ENCODE data around the gene ARHGEF10L.
A peak's percentile ranks its signal among the peaks of the same experiment; 100 is the strongest.

Gene ARHGEF10L

GRCh38 chr1:17679856-17680255 lies 140.4 kb downstream of the ARHGEF10L start:
- DNase-seq: no peak
- no peak for ATAC-seq
- peaks cover 4% of the 10 kb centered on the region for H3K4me1 Mint-ChIP-seq
- H3K27me3 Mint-ChIP-seq: peaks cover 9% of the 10 kb centered on the region
- no peak overlapping the region for H3K4me3 Mint-ChIP-seq
- peaks cover 0 to 11% of the 10 kb centered on the region in 2 donors for H3K9me3 Mint-ChIP-seq
- H3K27ac Mint-ChIP-seq: no peak overlapping the region

- H3K9me3 Mint-ChIP-seq: peaks cover 0 to 8% of the 10 kb centered on the region in 2 donors
- peaks cover 14% of the 10 kb centered on the region for H3K27me3 Mint-ChIP-seq
- ATAC-seq (no peak), DNase-seq (no peak)
- no peak overlapping the region for H3K4me3 Mint-ChIP-seq
- H3K27ac Mint-ChIP-seq: no peak overlapping the region
- peaks cover 4% of the 10 kb centered on the region for H3K4me1 Mint-ChIP-seq
Measured at GRCh38 chr1:17680308-17680707, 140.8 kb downstream of the ARHGEF10L start.

GRCh38 chr1:17682400-17682799 lies 142.9 kb downstream of the ARHGEF10L start:
- H3K27ac Mint-ChIP-seq: no peak overlapping the region
- H3K4me3 Mint-ChIP-seq: no peak overlapping the region
- peaks cover under 1% of the 10 kb centered on the region for H3K4me1 Mint-ChIP-seq
- DNase-seq: no peak
- H3K27me3 Mint-ChIP-seq: peaks cover 13% of the 10 kb centered on the region
- H3K9me3 Mint-ChIP-seq: no peaks in the 10 kb centered on the region
- ATAC-seq: no peak

GRCh38 chr1:17683598-17683997 lies 144.1 kb downstream of the ARHGEF10L start:
- no peak overlapping the region for H3K27ac Mint-ChIP-seq

GRCh38 chr1:17684810-17685209 lies 145.3 kb downstream of the ARHGEF10L start:
- Mint-ChIP-seq H3K27ac (peak overlapping the region in 1 of 2 donors; percentile 13), H3K4me3 (no peak overlapping the region), H3K27me3 (peaks cover 11% of the 10 kb centered on the region), H3K4me1 (no peaks in the 10 kb centered on the region), H3K9me3 (no peaks in the 10 kb centered on the region)
- DNase-seq: no peak
- no peak for ATAC-seq

More at GRCh38 chr1:17683598-17683997, 144.1 kb downstream of the ARHGEF10L start:
- Mint-ChIP-seq H3K9me3 (no peaks in the 10 kb centered on the region), H3K4me1 (no peaks in the 10 kb centered on the region), H3K27me3 (peaks cover 11% of the 10 kb centered on the region), H3K4me3 (no peak overlapping the region)
- DNase-seq: no peak
- no peak for ATAC-seq

- Mint-ChIP-seq H3K4me1 (no peaks in the 10 kb centered on the region), H3K4me3 (no peak overlapping the region), H3K27me3 (peaks cover 11% of the 10 kb centered on the region), H3K27ac (peak overlapping the region in 1 of 2 donors; percentile 21), H3K9me3 (no peaks in the 10 kb centered on the region)
- DNase-seq (no peak), ATAC-seq (no peak)
Measured at GRCh38 chr1:17686258-17686657, 146.8 kb downstream of the ARHGEF10L start.

GRCh38 chr1:17687145-17687544 lies 147.6 kb downstream of the ARHGEF10L start:
- DNase-seq (no peak), ATAC-seq (no peak)

GRCh38 chr1:17688217-17688810 lies 148.8 kb downstream of the ARHGEF10L start:
- ATAC-seq (no peak), DNase-seq (no peak)
- Mint-ChIP-seq H3K4me1 (no peaks in the 10 kb centered on the region), H3K27ac (no peak overlapping the region), H3K9me3 (no peaks in the 10 kb centered on the region), H3K27me3 (peaks cover 21% of the 10 kb centered on the region), H3K4me3 (no peak overlapping the region)

More at GRCh38 chr1:17687145-17687544, 147.6 kb downstream of the ARHGEF10L start:
- H3K4me3 Mint-ChIP-seq: no peak overlapping the region
- H3K27me3 Mint-ChIP-seq: peaks cover 11% of the 10 kb centered on the region
- no peak overlapping the region for H3K27ac Mint-ChIP-seq
- no peaks in the 10 kb centered on the region for H3K9me3 Mint-ChIP-seq
- H3K4me1 Mint-ChIP-seq: no peaks in the 10 kb centered on the region

GRCh38 chr1:17689011-17689410 lies 149.5 kb downstream of the ARHGEF10L start:
- Mint-ChIP-seq H3K9me3 (no peaks in the 10 kb centered on the region), H3K4me1 (no peaks in the 10 kb centered on the region), H3K27me3 (peaks cover 22% of the 10 kb centered on the region)

GRCh38 chr1:17690906-17691634 lies 151.6 kb downstream of the ARHGEF10L start:
- DNase-seq: no peak
- Mint-ChIP-seq H3K4me3 (no peak overlapping the region), H3K27me3 (peaks cover 11% of the 10 kb centered on the region), H3K27ac (peak overlapping the region in 1 of 2 donors; percentile 10), H3K4me1 (no peaks in the 10 kb centered on the region), H3K9me3 (no peaks in the 10 kb centered on the region)
- no peak for ATAC-seq

More at GRCh38 chr1:17689011-17689410, 149.5 kb downstream of the ARHGEF10L start:
- Mint-ChIP-seq H3K4me3 (no peak overlapping the region), H3K27ac (no peak overlapping the region)
- no peak for DNase-seq
- ATAC-seq: peak; percentile 22

- Mint-ChIP-seq H3K9me3 (no peaks in the 10 kb centered on the region), H3K27ac (no peak overlapping the region), H3K4me3 (no peak overlapping the region), H3K27me3 (peaks cover 11% of the 10 kb centered on the region), H3K4me1 (no peaks in the 10 kb centered on the region)
- DNase-seq (no peak), ATAC-seq (no peak)
Measured at GRCh38 chr1:17692645-17693044, 153.1 kb downstream of the ARHGEF10L start.

- Mint-ChIP-seq H3K4me1 (no peaks in the 10 kb centered on the region), H3K9me3 (no peaks in the 10 kb centered on the region), H3K27me3 (peaks cover 20% of the 10 kb centered on the region), H3K4me3 (no peak overlapping the region), H3K27ac (no peak overlapping the region)
- ATAC-seq (no peak), DNase-seq (no peak)
Measured at GRCh38 chr1:17696417-17697301, 157.2 kb downstream of the ARHGEF10L start.

- Mint-ChIP-seq H3K27me3 (peaks cover 18% of the 10 kb centered on the region), H3K4me3 (no peak overlapping the region), H3K4me1 (no peaks in the 10 kb centered on the region), H3K9me3 (no peaks in the 10 kb centered on the region), H3K27ac (no peak overlapping the region)
- no peak for ATAC-seq
- DNase-seq: no peak
Measured at GRCh38 chr1:17697458-17697857, 158.0 kb downstream of the ARHGEF10L start.

GRCh38 chr1:17699581-17699980 lies 160.1 kb downstream of the ARHGEF10L start:
- no peaks in the 10 kb centered on the region for H3K4me1 Mint-ChIP-seq
- no peak for DNase-seq
- no peak overlapping the region for H3K27ac Mint-ChIP-seq
- H3K9me3 Mint-ChIP-seq: no peaks in the 10 kb centered on the region
- peaks cover 9% of the 10 kb centered on the region for H3K27me3 Mint-ChIP-seq
- H3K4me3 Mint-ChIP-seq: no peak overlapping the region
- ATAC-seq: no peak

GRCh38 chr1:17700945-17701810 lies 161.7 kb downstream of the ARHGEF10L start:
- ATAC-seq (no peak), DNase-seq (no peak)
- Mint-ChIP-seq H3K4me1 (no peaks in the 10 kb centered on the region), H3K4me3 (no peak overlapping the region), H3K27me3 (peaks cover 9% of the 10 kb centered on the region), H3K9me3 (no peaks in the 10 kb centered on the region), H3K27ac (peak overlapping the region in 1 of 2 donors; percentile 42)
